H1 (cell line): ENCODE measurements around the gene ZGLP1.

Source experiments
- BCL11A ChIP-seq, 2 experiments: IDR thresholded peaks; one replicate each; pipeline ENCODE4 v1.6.1; 2011; ENCODE audit warnings: low read depth in 2 of 2, low read length in 2 of 2, mild to moderate bottlenecking in 2 of 2
- CBX5 ChIP-seq: fragments of 300-800, 300-1000 bp; sonication (generic); IDR thresholded peaks from 2 replicates; pipeline ENCODE4 v1.7.1; 2016; ENCODE audit warnings: antibody characterized with exemption, low read length, low read depth
- JUND ChIP-seq: IDR thresholded peaks from 2 replicates; pipeline ENCODE4 v1.6.1; 2011; ENCODE audit warnings: mild to moderate bottlenecking, improper control_type of control experiment, low read length
- TAF1 ChIP-seq: IDR thresholded peaks from 2 replicates; pipeline ENCODE4 v1.6.1; 2011; ENCODE audit warnings: mild to moderate bottlenecking, low read depth, low read length
- TF ChIP-seq, protein P1 (sequence below), 3 experiments: IDR thresholded peaks; 1 replicate in 2 of 3; 2 replicates in 1 of 3; pipeline versions ENCODE4 v1.5.1 to v1.6.1; 2011; ENCODE audit warnings: low read length in 3 of 3, mild to moderate bottlenecking in 3 of 3, inconsistent platforms in 2 of 3, low read depth in 1 of 3, moderate library complexity in 1 of 3; ENCODE audit not compliant: insufficient read depth in 1 of 3; ENCODE audit errors: control extremely low read depth in 1 of 3

DNA sequence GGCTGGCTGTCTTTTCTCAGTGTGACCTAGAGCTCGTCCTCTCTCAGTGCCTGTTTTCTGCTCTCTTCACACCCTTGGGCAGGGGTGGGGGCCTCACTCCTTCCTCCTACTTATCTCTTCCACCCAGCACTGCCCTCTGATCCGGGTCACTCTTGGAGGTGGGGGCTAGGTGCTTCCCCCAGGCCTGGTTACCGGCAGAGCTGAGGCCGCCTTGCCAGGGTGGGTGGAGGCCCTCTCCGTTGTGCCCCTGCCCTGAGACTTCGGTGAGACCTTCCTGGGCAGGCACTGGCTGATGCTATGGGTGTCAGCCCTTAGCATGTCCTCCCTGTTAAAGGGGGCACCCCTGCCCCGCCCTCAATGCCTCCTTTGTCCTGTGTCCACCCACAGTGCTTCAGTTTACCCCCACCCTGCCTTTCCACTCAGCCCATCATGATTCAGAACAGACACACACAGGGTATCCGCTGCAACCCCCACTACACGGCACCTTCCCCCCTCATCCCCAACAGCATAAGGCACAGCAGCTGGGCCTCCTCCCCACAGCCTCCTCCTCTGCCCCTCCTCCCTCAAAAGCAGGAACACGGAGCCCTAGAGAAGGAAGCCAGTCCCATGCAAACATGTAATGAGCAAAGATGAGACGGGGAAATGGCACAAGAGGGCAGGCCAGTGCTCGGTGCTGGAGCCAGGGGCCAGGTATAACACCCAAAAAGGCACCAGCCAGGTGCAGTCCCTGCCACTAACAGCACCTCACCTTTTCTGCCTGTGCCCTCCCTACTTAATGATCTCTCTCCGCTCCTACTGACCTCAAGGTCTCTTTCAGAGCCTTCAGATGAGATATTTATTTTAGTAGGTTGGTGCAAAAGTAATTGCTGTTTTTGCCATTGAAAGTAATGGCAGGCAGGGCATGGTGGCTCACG is 9.8 kb downstream of the ZGLP1 start:
- no peak for TF ChIP-seq BCL11A (IDR thresholded peaks at IDR 0.05; ENCODE audit: low read depth in 2 of 2, low read length in 2 of 2)
- no peak for TF ChIP-seq JUND
- TF ChIP-seq, protein P1, sequence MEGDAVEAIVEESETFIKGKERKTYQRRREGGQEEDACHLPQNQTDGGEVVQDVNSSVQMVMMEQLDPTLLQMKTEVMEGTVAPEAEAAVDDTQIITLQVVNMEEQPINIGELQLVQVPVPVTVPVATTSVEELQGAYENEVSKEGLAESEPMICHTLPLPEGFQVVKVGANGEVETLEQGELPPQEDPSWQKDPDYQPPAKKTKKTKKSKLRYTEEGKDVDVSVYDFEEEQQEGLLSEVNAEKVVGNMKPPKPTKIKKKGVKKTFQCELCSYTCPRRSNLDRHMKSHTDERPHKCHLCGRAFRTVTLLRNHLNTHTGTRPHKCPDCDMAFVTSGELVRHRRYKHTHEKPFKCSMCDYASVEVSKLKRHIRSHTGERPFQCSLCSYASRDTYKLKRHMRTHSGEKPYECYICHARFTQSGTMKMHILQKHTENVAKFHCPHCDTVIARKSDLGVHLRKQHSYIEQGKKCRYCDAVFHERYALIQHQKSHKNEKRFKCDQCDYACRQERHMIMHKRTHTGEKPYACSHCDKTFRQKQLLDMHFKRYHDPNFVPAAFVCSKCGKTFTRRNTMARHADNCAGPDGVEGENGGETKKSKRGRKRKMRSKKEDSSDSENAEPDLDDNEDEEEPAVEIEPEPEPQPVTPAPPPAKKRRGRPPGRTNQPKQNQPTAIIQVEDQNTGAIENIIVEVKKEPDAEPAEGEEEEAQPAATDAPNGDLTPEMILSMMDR (IDR thresholded peaks at IDR 0.05; ENCODE audit: control extremely low read depth in 1 of 3, insufficient read depth in 1 of 3, low read depth in 1 of 3, low read length in 3 of 3): no peak
- TF ChIP-seq CBX5: no peak
- no peak for TF ChIP-seq TAF1
